ENCODE measurements around the gene RRAD. TPM values are rescaled to one million over a fixed set of nuclear protein-coding genes. Genes with fewer than 3 reads are reported as not detected.
A peak's percentile ranks its signal among the peaks of the same experiment; 100 is the strongest.

RRAD gene
- polyA plus RNA-seq, 10 donors, result 2.6 to 13.1 (median 4.7) TPM

DNA sequence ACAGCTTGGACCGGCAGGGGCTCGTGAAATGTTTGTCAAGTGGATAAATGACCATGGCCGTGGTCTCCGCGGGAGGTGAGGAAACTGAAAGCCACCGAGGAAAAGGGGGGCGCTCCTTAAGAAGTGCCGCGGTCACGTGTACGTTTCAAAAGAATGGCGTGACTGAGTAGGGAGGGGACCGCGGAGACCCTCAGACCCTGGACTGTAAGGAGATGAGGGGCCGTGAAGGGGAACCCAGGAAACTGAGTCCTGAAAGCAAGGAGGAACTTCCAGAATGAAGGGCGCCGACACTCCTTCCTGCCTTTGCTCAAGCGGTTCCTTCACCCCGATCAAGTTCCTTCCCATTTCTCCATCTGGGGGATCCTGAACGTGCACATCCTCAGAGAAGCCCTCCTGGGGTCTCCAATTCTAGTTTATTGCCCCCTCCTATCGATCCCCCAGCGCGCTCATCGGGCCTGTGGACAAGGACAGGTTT lies 9.5 kb upstream of the RRAD start:
- peak in 1 of 3 donors; percentile 41 for DNase-seq

DNA sequence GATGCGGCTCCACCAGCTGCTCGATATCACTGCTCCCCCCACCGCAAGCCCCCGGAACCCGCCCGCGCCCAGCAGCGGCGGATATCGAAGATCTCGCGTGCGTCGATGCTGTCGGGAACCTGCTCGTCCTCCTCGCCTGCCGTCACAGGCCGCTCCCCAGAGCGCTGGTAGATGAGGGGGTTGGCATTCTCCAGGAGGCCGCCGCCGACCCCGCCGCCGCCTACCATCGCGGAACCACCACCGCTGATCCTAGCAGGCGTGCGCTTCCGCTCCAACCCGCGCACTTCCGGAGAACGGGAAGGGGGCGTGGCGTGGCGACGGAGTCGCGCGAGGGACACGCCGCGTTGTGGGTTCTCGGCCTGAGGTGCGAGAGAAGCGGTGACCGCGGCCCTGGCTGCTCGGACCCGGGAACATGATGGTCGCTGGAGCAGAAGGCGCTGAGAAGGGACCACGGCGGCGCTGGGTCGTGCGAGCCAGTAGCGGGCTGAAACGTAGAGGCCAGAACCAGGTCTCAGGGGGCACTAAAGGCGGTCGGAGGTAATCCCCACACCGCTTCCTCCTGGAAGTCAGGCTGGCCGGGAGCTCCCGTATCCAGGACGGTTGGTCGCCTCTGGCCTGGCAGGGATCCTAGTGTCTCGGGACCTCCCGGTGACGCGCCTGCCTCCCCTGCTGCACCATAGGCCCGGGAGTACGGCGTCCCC lies 9.0 kb upstream of the RRAD start, which contains the start of gene CIAO2B:
CIAO2B (minus strand) TSS at position 265 of the 701 bp plus-strand sequence; CDS start at position 227, 38 bp downstream.
- DNase-seq, result peak; percentile 83 to 98 (median 96)

DNA sequence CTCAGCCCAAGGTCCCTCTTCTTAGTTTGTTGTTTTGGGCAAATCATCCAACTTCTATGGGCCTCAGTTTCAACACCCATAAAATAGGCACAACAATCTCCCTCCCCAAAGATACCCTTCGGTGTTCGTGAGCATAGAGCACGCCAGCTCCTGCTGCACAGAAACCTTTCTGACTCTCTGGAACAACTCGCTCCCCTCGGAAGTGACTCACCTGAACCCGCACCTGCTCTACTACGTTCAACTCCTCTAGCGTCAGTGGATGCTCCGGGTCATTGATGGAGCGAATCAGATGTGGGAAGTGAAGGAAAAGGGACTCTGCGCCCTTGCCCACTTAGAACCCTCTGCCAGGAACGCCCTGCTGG lies 8.4 kb upstream of the RRAD start:
- DNase-seq, result no peak

DNA sequence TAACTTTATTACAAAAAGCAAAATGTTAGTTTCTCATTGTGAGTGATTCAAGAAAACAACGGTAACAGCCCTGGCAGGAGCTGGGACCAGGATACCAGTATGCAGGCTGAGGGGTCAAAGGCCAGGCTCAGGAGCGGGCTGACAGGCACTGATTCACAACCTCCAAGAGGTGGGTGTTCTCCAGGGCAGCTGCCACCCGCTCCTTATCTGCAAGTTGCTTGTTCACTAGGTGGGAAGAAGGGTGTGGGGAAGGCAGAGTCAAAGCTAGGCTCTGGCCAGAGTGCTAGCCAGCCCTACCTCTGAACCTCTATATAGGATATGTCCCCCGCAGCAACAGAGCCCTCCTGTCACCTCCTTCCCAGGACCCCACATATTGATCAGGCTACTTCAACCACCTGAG lies 6.7 kb upstream of the RRAD start:
- DNase-seq, result no peak

DNA sequence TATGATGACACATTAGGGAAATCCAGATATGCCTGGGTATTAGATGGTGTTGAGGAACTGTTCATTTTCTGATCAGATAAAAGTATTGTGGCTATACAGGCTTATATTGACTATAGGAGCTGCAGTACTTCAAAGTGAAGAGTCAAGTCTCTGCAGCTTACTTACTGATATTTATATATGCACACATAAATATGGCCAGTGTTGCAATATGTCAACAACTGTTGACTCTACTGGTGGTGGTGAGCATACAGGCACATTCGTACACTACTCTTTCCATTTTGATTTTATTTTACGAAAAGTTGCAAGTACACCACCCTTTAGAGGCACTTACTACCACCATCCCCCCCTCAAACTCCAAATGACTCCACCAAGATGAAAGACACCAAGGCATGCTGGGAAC lies 6.3 kb upstream of the RRAD start:
- no peak for DNase-seq

DNA sequence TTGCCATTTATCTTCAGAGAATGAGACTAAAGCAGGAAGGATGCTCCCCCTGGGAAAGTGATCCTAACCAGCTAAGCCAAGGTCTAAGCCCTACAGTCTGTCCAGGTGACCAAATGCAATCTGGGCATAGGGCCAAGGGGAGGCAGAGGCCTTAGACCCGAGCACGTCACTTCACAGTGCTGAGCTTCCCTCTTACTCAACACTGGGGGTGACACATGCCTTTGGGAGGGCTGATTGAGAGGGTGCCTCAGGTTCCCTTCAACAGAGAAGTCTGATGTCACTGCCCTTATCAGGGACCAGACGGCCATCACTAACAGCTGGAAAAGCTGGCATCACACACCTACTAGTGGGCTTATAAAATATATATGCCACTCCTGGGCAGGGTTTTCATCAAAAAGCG lies 4.9 kb upstream of the RRAD start:
- DNase-seq, result no peak

DNA sequence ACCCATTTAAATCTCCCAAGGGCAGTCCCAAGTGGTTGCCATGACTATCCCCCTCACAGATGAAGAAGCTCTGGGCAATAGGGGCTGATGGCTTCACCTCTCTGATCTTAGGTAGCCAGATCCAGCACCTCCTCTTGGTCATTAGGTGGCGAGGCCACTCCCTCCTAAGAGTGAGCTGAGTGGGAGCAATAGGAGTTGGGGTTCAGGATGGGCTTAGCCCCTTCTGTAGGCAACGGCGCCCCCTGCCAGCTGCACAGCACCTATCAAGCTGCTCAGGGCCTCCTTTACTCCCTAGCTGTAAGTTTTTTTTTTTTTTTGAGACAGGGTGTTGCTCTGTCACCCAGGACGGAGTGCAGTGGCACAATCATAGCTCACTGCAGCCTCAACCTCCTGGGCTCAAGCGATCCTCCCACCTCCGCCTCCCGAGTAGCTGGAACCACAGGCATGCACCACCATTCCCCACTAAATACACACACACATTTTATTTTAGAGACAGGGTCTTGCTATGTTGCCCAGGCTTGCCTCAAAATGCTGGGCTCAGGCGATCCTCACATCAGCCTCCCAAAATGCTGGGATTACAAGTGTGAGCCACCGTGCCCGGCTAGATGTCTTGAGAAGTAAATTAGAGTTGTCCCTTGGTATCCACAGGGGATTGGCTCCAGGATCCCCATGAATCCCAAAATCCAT lies 3.5 kb upstream of the RRAD start:
- DNase-seq, result no peak

DNA sequence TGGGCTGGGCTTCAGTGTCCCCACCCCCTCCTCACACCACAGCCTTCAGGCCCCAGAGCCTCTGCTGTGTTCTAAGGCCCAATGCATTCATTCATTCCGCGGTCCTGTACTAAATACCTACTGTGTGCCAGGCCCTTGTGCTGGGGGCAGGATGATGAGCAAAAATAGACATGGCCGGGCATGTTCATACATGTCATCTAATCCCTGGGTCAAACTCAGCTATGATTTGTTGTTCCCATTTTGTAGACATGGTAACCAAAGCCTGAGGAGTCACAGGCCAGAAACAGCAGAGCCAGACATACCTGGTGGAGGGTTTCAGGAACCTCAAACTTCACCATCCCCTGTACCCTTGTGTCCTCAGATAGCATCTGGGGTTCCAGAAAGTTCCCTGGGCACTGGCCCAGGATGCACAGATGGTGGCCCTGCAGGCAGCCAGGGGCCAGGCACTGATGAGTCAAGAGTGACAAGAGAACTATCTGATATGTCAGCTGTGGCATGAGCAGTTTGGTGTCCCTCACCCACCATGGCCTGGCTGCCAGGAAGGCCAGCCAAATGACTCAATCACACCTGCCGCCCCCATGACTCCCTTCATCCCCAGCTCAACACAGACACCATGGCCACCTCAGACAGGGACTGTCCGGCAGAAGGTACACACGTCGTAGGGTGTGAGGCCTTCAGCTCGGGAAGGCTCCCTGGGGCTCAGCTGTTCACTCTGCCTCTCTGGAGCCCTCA lies 2.7 kb upstream of the RRAD start:
- peak; percentile 32 to 37 (median 36) for DNase-seq

DNA sequence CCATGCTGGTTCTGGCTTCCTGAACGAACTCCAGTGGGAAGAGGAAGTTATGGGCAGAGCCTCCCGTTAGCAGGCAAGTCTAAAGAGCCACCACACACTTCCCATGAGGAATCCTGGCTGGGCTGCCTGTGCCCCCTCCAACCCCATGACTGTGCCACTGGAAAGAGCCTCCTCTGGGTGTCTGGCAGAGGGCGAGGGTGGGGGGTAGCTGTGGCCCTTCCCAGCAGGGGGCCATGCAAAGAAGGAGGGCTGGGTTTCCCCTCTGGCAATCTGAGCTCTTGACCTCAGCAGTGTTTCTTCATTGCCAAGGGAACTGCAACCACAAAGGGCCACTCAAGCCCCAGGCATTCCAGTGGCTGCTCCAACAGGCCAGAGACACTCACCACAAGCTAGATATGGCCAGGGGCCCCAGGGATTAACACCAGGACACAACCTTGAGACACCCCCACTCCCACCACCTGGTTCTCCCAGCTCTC lies 1.7 kb upstream of the RRAD start:
- peak in 1 of 3 donors; percentile 27 for DNase-seq

DNA sequence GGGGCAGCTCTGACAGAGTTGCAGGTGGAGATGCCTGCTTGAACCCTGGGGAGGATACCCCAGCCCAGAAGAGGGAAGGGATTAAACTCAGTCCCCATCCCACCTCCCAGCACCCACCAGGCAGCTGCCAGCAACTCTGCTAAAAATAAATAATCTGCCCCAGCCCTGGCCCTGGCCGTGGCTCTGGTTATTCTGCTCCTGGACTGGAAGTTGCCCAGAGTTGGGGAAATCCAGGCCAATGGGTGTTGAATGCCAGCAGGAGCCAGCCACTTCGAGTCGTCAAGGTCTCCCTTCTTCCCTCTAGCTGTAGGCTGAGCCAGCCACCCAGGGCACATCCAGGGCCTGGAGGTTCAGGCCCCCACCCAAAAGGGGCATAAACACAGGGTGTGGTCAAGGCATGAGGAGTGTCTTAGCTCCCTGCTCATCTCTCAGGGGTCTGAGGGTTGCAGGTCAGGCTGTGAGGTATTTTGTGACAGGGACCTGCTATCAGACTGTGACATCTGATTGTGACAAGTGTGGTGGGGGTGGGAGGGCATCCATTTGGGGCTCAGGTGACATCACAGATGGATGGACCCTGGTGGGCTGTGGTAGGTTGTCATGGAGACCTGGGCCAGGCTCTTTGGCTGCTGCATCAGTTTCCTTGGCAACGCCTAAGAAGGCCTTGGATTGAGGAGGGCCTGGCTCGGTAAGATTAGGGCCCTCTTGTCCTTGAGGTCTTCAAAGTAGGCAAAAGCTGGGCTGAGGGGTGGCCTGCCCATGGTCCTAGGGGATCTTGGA lies 1.0 kb upstream of the RRAD start:
- DNase-seq, result no peak

DNA sequence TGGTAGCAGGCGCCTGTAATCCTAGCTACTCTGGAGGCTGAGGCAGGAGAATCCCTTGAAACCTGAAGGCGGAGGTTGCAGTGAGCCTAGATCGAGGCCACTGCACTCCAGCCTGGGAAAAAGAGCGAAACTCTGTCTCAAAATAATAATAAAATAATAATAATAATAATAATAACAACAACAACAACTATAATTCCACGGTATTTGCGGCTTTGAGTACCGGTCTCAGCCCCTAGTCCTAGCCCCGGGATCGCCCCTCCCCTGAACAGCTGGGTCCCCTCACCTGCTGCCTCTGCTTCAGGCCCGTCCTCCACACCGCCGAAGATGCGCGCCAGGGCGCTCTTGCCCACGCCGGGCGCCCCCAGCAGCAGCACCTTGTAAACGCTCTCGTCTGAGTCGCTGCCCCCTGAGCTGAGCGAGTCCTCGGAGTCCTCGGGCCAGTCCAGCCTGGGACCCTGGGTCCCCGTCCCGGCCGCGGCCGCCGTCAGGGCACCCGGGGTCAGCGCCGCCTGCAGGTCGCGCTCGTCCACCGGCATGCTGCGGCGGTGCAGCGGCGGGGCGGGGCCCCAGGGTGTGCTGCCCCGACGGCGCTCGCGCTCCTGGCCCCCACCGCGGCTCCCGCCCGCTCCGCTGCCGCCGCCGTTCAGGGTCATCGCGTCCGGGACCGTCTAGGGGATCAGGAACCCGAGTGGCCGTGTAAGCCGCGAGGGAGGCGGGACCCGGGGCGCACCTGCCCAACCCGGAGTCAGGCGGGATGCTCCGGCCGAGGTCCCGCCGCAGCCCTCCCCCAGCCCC lies 611 bp downstream of the RRAD start:
- DNase-seq, result no peak

DNA sequence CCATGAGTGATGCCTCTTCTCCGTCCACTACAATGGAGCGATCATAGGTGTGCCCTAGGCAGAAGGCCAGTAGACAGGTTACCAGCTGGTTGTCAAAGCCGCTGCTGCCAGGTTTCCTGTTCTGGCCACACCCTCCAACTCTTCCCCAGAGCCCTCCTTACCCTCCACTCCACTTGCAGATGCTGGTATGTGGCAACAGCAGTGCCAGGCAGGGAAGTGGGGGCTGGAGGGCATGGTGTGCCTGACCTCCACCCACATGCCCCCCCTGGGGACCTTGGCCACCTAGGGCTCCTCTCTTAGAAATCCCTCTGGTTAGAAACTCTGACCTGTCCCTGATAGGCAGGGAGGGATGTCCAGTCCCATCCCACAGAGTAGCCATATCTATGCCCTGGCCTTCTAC lies 1.5 kb downstream of the RRAD start:
- DNase-seq, result no peak

DNA sequence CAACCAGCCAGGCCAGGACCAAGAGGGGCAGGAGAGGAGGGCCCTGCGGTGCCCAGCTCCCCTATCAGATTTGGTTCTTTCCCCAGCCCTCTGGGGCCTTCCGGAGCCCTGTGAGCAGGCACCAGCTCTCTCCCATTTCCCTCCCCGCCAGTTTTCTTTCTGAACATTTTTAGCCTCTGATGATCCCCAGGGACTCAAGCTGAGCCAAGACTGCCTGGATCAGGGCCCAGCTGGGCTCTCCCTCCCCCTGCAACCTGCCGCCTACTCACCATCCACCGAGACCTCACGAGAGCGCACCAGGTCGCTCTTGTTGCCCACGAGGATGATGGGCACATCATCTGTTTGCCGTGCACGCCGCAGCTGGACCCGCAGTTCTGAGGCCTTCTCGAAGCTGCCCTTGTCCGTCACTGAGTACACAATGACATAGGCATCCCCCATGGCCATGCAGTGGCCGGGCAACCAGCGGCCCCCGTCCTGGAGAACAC lies 2.0 kb downstream of the RRAD start:
- no peak for DNase-seq

DNA sequence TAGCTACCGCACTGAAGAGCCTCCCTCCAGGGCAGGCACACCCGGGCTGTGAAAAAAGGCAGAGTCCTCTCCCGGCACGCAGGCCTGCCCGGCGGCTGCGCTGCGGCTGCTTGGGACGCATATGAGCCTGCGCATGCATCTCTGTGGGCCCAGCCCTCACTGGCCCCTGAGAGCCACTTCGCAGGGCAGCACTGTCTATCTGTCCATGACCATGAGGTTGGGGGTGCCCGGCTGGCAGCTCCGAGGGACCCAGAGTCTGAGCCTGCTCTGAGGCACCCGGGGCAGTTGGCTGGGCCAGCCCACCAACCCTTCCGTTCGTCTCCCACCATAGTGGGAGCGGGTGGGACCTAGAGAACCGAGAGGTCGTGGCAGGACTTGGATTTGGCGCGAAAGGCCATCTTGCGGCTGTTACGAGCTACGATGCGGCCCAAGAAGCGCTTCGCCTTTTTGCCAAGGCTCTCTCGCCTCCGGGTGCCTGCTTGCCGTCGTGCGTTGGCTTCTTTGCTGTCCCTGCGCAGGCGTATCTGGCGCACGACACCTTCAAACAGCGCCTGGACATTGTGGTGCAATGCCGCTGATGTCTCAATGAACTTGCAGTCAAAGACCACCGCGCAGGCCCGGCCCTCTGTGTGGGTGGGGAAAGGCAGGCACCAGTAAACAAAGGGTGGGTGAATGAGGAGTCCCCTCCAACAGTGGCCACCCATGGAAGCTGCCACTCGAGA lies 3.4 kb downstream of the RRAD start:
- DNase-seq, result no peak

DNA sequence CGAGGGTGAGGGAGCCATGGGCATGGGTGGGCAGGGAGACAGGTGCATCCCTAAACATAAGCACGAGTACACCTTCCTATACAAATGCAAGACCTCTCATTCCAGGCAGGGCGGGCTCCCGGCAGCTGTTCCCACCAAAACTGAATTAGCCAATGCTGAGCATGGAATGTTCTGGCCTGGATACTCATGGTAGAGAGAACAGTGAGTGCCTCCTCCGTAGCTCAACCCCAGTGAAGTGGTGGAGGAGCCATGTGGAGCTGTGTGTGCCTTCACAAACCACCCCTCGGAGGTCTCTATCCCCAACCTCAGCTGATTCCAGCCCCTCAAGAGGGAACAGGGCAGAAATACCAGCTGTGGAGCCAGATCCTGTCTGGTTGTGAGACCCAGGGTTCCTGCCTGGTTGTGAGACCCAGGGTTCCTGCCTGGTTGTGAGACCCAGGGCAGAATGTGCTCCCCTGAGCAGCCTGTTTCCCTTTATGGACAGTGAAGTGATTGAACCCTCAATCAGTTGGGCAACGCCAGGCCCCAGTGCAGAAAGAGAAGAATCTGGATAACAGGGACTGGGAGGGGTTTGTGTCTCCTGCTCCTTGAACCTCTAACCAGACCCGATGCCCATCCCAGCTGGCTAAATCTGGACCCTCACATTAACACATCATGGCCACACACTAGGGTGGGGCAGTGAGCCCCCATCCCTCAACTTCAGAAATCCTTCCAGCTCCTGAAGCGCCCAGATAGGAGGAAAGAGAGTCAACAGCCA lies 4.2 kb downstream of the RRAD start:
- DNase-seq, result no peak

DNA sequence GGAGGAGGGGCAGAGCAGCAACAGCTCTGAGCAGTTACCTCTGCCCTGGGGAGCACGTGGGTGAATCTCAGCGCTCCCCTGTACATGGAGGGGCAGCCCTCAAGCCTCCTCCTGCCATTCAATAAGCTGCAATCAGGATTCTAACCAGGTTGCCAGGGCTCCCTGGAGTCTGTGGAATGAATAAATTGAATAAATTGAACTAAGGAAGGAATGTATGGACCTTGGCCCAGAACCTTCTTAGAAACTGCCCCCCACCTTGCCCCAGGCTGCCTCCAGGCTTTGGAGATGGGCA lies 5.1 kb downstream of the RRAD start:
- DNase-seq, result no peak

DNA sequence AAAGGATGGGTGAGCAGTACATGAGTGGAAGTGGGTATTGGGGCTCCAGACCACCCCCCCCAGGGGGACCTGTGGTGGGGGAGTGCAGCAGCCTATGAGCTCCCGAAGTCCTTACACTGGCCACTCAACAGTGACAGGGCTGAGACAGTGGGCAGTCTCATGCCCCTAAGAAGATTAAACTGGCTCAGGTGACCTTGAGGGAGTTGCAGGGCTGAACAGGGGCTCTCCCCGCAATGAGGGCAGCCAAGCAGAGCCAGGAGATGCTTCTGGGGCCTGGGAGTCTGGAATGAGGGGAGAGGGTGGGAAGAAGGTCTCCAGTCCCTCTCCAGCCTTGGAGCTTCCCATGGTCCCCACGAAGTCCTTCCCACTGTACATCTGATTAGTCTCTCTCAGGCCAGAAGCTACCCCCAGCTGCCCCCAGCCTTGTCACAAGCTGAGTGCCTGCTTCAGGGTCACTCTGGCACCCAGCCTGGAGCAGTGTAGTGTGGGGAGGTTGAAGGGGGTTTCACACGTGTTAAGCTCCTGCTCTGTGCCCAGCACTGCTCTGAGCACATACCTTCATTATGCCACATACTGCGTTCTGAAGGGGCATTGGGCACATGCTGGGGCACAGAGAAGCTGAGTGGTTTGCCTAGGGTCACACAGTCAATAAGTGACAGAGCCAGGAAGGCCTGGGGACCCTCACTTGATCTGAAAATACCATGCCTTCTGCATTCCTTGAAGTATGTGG lies 5.6 kb downstream of the RRAD start:
- DNase-seq, result no peak

DNA sequence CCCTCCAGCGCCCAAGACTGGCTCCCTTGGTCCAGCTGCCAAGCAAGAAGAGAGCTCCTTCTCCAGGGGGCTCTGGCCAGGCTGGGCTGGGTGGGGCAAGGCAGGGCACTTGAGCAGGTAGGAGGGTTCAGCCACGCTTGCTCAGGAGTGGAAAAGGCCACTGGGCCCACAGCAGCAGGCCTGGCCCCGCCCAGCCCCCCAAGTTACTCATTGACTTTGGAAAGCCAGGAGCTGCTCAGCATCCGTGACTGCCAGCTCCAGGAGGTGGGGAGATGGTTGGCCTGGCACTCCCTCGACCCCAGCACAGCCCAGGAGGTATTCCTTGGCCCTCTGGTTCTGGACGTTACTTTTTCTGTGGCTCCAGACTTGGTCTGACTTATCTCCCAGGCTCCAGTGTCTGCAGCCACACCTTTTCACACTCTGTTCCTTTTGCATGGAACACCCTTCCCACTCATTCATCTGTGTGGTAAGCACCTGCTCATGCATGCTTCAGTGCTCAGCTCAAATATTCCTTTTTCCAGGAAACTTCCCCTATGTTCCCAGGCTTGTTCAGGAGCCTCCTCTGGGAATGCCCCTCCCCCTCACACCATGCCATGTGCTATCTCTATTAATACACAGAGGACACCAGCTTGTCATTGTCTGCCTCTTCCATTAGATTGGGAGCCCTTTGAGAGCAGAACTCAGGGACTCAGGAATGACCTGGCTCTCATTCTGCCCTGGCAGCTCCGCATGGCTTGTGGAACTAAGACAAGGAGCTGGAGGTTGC lies 6.3 kb downstream of the RRAD start, which contains the start of gene CDH16:
CDH16 (minus strand) TSS at position 83 of the 766 bp plus-strand sequence. CDS start 820 bp downstream, outside the sequence.
- DNase-seq, result no peak

All from muscle of back (tissue), 11 donors.